K562 (cell line): ENCODE results near the gene TMEM69. TPM values are rescaled to one million over a fixed set of nuclear protein-coding genes. Genes with fewer than 3 reads are reported as not detected.
A peak's percentile ranks its signal among the peaks of the same experiment; 100 is the strongest.

Source experiments
- CHD4 ChIP-seq: fragments of 200-600 bp; sonication (generic); IDR thresholded peaks from 3 replicates; pipeline ENCODE4 v1.6.1; 2012; ENCODE audit warnings: low read depth, mild to moderate bottlenecking, mixed read lengths, low read length, inconsistent platforms; ENCODE audit not compliant: insufficient read depth, insufficient replicate concordance, poor library complexity, severe bottlenecking
- CREB3 ChIP-seq: fragments of 450-650 bp; conservative IDR thresholded peaks from 2 replicates; pipeline ENCODE4 v1.6.1; 2016; ENCODE audit warnings: missing genetic modification characterization, low read depth, mild to moderate bottlenecking, missing compliant biosample characterization, moderate library complexity
- JUNB ChIP-seq: fragments of 450-650 bp; formaldehyde crosslinking; conservative IDR thresholded peaks from 2 replicates; pipeline ENCODE4 v1.4.0; 2020; ENCODE audit warnings: mild to moderate bottlenecking
- MTA2 ChIP-seq: fragments of 450-650 bp; IDR thresholded peaks from 2 replicates; pipeline ENCODE4 v1.6.1; 2016; ENCODE audit warnings: low read depth
- PURB ChIP-seq: sonication (generic); formaldehyde crosslinking; IDR thresholded peaks from 2 replicates; pipeline ENCODE4 v1.9.0; 2021; ENCODE audit warnings: low read depth, mild to moderate bottlenecking, missing genetic modification reagents
- RBM39 ChIP-seq: fragments of 200-400 bp; formaldehyde crosslinking; optimal IDR thresholded peaks from 2 replicates; pipeline ENCODE3; 2018; ENCODE audit warnings: low read depth, low read length
- SRSF7 ChIP-seq: fragments of 200-400 bp; formaldehyde crosslinking; optimal IDR thresholded peaks from 2 replicates; pipeline ENCODE3; 2017; ENCODE audit warnings: mild to moderate bottlenecking, low read depth, low read length
- ZBTB17 ChIP-seq: fragments of 450-650 bp; formaldehyde crosslinking; IDR thresholded peaks from 2 replicates; pipeline ENCODE4 v1.4.0; 2020; ENCODE audit warnings: mild to moderate bottlenecking
- ZNF184 ChIP-seq: sonication (generic); formaldehyde crosslinking; IDR thresholded peaks from 2 replicates; pipeline ENCODE4 v1.5.0; 2020; ENCODE audit warnings: missing genetic modification reagents
- ZNF253 ChIP-seq: fragments of 250-450 bp; sonication (Bioruptor Pico); conservative IDR thresholded peaks from 2 replicates; pipeline ENCODE4 v1.6.1; 2021; ENCODE audit warnings: mild to moderate bottlenecking
- ZNF431 ChIP-seq: sonication (generic); formaldehyde crosslinking; IDR thresholded peaks from 2 replicates; pipeline ENCODE4 v1.8.0; 2022; ENCODE audit warnings: mild to moderate bottlenecking, missing genetic modification reagents
- ZNF77 ChIP-seq: fragments of 250-450 bp; sonication (Bioruptor Pico); IDR thresholded peaks from 2 replicates; pipeline ENCODE4 v1.5.0; 2020
- polyA plus RNA-seq, 8 experiments: library from polyadenylated mRNA; depleted of rRNA in 4 of 8; stranded (reverse) in 5 of 8; unstranded in 3 of 8; fragments of >200 nt; fragmentation: Nextera tagmentation in 2 of 8; fragmentation: Illumina TruSeq in 1 of 8; extraction: Ambion mirVana in 2 of 8; extraction: Trizol in 1 of 8; gene quantifications; 2 replicates each; pipeline versions ENCODE4 v1.2.1 to v1.2.3, GENCODE V29; 2011 to 2014; ENCODE audit warnings: inconsistent platforms in 1 of 8, missing spikeins in 1 of 8
- total RNA-seq, 7 experiments: library from RNA; depleted of rRNA in 6 of 7; stranded (reverse); fragments of >200 nt in 6 of 7; fragmentation: Illumina TruSeq in 2 of 7; extraction: Trizol in 2 of 7; gene quantifications; 2 replicates each; pipeline versions ENCODE4 v1.2.1 to v1.2.3, GENCODE V29; 2011 to 2021; ENCODE audit warnings: low replicate concordance in 1 of 7
- TF ChIP-seq, protein P1 (sequence below): sonication (generic); formaldehyde crosslinking; IDR thresholded peaks from 2 replicates; pipeline ENCODE4 v1.8.0; 2022; ENCODE audit warnings: mild to moderate bottlenecking, missing genetic modification reagents, borderline replicate concordance
- TF ChIP-seq, protein P2 (sequence below): fragments of 250-450 bp; sonication (Bioruptor Pico); IDR thresholded peaks from 2 replicates; pipeline ENCODE4 v1.4.0; 2020; ENCODE audit warnings: mild to moderate bottlenecking, moderate library complexity

TMEM69 gene
- total and polyA plus RNA-seq, 9 of the 15 experiments (the other 6 are each of a cell fraction or from before 2014, with no cell fraction given): 47.3 to 248 (median 103) TPM

DNA sequence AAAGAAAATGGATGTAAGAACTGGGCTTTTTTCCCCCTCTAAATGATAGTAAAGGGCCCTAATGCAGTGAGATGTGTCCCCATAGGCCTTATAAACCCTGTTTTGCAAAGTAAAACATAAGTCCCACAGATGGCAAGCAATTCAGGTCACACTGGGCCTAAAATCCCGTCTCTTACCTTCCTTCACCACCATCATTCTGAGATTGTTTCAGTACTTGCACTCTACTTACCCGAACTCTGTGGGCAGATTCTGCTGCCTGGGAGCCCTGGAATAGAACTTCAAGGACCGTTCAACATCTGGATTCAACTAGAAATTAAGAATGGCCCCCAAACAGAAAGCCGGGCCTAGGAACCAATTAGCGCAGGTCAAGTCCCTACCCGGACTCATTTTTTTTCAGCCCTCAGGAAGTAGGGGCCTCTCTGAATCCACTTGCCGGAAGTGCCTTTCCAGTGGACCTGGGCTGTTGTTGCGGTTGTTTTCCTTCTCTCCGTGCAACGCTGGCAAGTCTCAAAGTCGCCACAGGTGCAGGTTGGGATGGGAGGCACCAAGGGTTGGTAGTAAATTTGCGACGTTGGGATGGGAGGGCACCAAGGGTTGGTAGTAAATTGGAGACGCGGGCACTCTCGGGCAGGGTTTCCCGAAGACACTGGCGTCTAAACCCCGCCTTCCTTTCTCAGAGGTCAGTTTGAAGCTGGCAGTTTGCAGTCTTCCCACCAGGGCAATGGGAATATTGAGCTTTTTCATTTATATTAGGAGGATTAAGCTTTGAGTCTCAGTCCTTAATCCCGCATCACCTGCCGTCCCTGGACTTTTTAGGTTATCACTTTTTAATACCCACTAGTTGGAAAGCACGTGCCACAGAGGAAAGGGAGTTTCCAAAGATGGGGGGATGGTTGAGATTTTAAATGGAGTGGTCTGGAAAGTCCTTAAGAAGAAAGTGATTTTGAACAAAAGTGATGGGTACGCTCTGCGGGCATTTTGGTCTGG lies at the start of gene TMEM69 (continued):
- TF ChIP-seq, protein P1, sequence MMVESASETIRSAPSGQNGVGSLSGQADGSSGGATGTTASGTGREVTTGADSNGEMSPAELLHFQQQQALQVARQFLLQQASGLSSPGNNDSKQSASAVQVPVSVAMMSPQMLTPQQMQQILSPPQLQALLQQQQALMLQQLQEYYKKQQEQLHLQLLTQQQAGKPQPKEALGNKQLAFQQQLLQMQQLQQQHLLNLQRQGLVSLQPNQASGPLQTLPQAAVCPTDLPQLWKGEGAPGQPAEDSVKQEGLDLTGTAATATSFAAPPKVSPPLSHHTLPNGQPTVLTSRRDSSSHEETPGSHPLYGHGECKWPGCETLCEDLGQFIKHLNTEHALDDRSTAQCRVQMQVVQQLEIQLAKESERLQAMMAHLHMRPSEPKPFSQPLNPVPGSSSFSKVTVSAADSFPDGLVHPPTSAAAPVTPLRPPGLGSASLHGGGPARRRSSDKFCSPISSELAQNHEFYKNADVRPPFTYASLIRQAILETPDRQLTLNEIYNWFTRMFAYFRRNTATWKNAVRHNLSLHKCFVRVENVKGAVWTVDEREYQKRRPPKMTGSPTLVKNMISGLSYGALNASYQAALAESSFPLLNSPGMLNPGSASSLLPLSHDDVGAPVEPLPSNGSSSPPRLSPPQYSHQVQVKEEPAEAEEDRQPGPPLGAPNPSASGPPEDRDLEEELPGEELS (CRISPR knock-in tag): no peak
- TF ChIP-seq ZNF253 (no peak), PURB (CRISPR knock-in tag) (no peak), SRSF7 (no peak), ZNF431 (CRISPR knock-in tag) (peak; percentile 33), ZNF184 (CRISPR knock-in tag) (no peak), ZBTB17 (no peak; the same call in 1 of the 2 replicates), CREB3 (tag) (no peak; the same call in 1 of the 2 replicates), MTA2 (peak; percentile 24), JUNB (CRISPR knock-in tag) (no peak), ZNF77 (CRISPR knock-in tag) (no peak), RBM39 (peak; percentile 30), CHD4 (no peak)
- TF ChIP-seq, protein P2, sequence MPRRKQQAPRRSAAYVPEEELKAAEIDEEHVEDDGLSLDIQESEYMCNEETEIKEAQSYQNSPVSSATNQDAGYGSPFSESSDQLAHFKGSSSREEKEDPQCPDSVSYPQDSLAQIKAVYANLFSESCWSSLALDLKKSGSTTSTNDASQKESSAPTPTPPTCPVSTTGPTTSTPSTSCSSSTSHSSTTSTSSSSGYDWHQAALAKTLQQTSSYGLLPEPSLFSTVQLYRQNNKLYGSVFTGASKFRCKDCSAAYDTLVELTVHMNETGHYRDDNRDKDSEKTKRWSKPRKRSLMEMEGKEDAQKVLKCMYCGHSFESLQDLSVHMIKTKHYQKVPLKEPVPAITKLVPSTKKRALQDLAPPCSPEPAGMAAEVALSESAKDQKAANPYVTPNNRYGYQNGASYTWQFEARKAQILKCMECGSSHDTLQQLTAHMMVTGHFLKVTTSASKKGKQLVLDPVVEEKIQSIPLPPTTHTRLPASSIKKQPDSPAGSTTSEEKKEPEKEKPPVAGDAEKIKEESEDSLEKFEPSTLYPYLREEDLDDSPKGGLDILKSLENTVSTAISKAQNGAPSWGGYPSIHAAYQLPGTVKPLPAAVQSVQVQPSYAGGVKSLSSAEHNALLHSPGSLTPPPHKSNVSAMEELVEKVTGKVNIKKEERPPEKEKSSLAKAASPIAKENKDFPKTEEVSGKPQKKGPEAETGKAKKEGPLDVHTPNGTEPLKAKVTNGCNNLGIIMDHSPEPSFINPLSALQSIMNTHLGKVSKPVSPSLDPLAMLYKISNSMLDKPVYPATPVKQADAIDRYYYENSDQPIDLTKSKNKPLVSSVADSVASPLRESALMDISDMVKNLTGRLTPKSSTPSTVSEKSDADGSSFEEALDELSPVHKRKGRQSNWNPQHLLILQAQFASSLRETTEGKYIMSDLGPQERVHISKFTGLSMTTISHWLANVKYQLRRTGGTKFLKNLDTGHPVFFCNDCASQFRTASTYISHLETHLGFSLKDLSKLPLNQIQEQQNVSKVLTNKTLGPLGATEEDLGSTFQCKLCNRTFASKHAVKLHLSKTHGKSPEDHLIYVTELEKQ: no peak
